Activated CD4-positive, alpha-beta T cell treated with anti-CD3 and anti-CD28 coated beads, Interleukin-10, Interleukin-2, amounts not matched to agents 100 ng/mL and 50 ng/mL, durations not matched to agents 16 hours and 8 hours (primary cell): Measurements from ENCODE around the gene GLIPR1.
A peak's percentile ranks its signal among the peaks of the same experiment; 100 is the strongest.
"Not testable (repeated sequence)": the region's sequence is repeated elsewhere in the genome, so short reads cannot be mapped to it uniquely, and the experiment has no call there.

Source experiments
- DNase-seq: peaks from one replicate; pipeline ENCODE4 v3.0.0-alpha.2; 2020

Gene GLIPR1

DNA sequence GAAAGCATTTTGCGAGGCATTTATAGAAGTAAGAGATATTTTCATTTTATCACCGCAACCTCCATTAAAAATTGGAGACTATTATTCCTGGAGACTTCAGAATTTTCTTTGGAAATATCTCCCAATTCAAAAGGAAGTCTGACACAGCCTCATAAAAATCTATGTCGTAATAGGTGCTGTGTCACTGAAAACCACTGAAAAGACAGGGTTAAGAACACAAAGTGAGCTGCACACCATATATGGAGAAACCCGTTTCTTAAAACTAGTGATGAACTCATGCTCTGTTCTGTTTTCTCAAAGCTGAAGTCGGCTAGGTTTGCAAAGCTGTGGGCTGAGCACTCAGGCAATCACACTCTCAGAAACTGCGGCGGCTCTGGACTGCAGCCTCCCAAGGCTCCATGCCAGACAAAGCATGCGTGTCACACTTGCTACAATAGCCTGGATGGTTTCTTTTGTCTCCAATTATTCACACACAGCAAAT lies at the start of gene GLIPR1:
TSS of gene GLIPR1 (plus strand) at position 287 of the 481 bp plus-strand sequence. CDS start at position 413, 126 bp downstream.
- peak; percentile 91 for DNase-seq

- no peak for DNase-seq
Measured at GRCh38 chr12:75432924-75433323, 47.6 kb upstream of the GLIPR1 start.

- DNase-seq = peak; percentile 22
Measured at GRCh38 chr12:75437564-75437963, 43.0 kb upstream of the GLIPR1 start.

DNA sequence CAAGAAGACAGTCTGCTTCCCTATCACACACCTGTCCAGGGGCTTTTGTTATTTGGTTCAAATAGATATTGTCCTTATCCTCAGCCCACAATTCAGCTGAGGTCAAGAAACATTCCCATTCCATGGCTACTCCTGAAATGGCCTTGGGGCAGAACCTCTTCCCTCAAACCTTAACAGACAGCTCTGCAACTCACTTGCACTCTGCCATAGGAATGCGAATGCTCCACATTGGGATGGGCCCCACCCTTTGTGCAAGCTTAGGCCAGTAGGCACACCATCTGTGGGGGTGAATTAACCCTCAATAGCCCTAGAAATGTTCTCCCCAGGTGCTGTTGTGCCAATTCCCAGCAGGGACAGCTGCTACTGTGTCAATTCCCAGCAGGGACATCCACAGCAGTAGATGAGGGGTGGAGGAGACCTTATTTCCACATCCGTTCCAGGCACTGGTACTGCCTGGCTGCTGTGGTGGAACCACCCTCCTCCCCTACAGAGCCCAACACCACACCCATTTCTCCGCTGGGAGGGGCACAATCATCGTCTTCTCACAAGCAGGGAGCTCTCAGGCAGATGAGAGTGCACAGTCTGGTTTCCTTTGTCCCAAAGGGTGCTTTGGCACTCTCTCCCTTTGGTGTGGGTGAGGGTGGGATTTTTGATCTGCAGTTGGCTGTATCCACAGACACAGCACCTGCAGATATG lies 42.3 kb upstream of the GLIPR1 start:
- no peak for DNase-seq

DNA sequence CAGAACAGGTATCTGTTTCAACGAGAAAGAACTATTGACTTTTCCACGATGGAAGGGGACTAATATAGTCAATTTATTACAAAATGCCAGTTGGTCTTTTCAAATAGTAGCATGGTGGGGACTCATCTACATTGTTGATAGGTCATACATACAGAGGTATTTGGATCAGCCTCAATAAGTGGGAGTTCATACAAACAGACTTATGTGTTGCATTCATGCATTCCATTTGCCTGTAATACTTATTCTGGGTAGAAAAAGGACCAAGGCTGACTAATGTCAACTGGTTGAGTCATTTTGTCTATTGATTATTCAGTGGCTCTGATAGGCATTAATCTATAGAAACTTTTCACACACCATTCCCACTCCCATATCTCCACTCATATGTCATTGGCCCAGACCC lies 41.5 kb upstream of the GLIPR1 start:
- DNase-seq = no peak

GRCh38 chr12:75439930-75440329 lies 40.6 kb upstream of the GLIPR1 start:
- DNase-seq = no peak

DNA sequence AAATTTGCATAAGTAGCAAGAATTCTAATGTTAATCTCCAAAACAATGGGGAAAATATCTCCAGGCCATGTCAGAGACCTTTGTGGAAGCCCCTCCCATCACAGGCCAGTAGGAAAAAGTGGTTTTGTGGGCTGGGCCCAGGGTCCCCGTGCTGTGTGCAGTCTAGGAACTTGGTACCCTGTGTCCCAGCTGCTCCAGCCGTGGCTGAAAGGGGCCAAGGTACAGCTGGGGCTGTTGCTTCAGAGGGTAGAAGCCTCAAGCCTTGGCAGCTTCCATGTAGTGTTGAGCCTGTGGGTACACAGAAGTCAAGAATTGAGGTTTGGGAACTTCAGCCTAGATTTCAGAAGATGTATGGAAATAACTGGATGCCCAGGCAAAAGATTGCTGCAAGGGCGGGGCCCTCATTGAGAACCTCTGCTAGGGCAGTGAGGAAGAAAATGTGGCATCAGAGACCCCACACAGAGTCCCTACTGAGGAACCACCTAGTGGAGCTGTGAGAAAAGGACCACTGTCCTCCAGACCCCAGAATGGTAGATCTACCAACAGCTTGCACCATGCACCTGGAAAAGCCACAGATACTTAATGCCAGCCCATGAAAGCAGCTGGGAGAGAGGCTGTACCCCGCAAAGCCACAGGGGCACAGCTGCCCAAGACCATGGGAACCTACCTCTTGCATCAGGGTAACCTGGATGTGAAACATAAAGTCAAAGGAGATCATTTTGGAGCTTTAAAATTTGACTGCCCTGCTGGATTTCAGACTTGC lies 38.7 kb upstream of the GLIPR1 start:
- DNase-seq = not testable (repeated sequence)

DNA sequence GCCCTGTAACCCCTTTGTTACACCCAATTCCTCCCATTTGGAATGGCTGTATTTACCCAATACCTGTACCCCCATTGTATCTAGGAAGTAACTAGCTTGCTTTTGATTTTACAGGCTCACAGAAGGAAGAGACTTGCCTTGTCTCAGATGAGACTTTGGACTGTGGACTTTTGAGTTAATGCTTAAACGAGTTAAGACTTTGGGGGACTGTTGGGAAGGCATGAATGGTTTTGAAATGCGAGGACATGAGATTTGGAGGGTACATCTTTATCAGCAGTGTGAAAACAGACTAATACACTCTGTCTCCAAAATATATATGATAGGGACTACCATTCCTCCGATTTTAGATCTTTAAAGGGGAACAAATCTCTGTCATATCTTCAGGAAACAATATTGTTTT lies 38.1 kb upstream of the GLIPR1 start:
- DNase-seq = not testable (repeated sequence)

DNA sequence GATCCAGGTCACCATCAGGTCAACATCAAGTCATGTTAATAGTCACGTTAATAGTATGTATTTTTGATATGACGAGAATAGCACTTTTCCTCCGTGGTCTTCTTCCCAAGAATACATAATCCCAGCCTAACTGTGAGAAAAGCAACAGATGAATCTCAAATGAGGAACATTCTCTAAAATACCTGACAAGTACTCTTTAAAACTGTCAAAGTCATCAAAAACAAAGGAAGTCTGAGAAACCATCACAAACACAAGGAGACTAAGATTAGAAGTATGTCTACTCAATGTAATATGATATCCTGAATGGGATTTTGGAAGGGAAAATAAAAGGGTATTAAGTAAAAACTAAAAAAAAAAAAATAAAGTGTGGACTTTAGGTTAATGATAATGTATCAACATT lies 36.8 kb upstream of the GLIPR1 start:
- no peak for DNase-seq

GRCh38 chr12:75444429-75445136 lies 36.0 kb upstream of the GLIPR1 start:
- DNase-seq = no peak

DNA sequence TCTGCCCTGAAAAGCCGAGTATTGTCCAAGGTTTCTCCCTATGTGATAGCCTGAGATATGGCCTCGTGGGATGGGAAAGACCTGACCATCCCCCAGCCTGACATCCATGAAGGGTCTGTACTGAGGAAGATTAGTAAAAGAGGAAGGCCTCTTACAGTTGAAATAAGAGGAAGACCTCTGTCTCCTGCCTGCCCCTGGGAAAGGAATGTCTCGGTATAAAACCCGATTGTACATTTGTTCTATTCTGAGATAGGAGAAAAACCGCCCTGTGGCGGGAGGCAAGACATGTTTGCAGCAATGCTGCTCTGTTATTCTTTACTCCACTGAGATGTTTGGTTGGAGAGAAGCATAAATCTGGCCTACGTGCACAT lies 35.4 kb upstream of the GLIPR1 start:
- not testable (repeated sequence) for DNase-seq

GRCh38 chr12:75446857-75447256 lies 33.7 kb upstream of the GLIPR1 start:
- no peak for DNase-seq

DNA sequence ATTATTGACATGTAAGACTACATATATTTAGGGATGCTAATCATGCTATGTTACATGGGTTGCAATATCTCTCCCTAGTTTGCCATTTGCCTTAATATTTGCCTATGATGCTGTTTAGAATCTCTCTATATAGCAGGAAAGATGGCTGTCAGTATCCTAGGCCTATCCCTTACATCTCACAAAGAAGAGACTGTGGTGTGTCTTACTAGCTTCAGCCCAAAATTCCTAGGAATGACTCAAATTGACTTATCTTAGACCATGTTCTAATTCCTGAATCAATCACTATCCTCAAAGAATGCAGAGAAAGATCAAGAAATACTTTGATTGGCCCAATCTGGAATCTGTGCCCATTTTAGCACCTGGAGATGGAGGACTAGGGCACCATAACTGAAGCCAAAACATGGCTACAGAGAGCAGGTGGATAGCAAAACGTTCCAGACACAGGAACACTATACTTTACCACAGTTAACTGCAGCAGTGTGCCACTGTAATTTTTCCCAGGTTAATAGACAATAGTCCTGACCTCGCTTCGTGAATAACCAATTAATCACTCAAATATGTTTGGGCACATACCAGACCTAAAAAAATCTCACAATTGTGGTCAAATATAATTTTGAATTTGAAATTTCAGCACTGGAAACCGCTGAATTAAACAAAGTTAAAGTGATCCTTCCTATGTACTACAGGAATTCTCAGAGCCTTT lies 32.7 kb upstream of the GLIPR1 start:
- no peak for DNase-seq

DNA sequence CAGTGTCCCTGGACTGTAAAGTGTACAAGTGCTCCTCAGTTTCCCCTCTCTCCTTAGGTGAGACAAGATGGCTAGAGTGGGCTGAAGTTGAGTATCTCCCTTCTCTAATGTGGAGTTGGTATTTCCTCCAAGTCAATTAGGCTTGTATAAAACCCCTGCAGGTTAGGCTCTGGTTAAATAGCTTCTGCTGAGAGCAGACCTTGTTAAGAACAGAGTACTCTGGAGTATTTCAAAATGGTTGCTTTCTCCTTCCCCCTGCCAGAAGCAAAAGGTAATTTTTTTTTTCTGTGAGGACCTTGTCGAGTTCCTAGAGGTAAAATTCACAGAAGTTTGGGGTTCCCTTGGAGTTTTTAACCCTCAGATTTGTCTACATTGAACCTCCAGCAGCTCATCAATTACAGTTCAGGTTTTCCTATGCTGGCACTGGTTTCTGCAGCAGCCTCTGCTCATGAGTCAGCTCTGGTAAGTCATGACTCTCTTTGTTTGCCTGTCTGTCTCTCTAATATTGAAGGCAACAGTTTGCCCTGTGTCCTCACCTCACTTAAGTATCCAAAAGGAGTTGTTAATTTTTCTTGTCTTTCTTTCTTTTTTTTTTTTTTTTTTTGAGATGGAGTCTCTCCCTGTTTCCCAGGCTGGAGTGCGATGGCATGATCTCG lies 27.8 kb upstream of the GLIPR1 start:
- DNase-seq = no peak

GRCh38 chr12:75455839-75456238 lies 24.7 kb upstream of the GLIPR1 start:
- DNase-seq = no peak

DNA sequence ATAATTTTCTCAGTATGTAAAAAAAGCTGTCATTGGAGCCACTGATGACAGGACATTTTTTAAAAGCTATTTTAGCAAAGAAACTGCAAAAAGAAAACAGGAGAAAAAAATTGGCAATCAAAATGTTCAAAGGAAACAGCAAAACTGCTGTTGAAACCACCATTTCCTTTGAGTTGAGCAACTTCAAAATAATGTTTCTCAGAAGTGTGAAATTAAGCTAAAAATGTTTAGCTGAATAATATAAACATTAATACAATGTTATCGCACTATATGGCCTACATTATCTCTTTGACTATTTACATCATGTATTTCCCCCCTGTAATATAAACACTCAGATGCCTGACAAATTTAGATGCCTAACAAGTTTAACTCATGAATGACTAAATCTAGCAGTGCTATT lies 23.4 kb upstream of the GLIPR1 start:
- peak; percentile 17 for DNase-seq

- DNase-seq = not testable (repeated sequence)
Measured at GRCh38 chr12:75457866-75458265, 22.7 kb upstream of the GLIPR1 start.

DNA sequence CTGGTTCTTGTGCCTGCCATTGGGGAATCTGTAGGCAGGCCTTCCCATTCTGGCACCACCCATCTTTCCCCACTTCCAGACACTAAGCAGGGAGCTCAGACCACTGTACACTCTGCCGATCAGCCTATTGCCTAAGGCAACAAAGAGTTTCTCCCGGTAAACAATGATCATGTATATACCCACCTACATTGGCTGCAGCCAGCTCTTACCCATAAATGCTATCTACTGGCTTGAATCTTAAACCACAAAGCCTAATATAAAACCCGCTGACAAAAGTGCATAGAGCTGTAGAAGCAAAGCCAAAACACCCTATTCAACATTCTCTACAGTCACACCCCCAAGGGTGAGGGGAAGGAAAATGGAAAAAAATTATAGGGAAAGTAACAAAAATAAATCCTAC lies 20.8 kb upstream of the GLIPR1 start:
- no peak for DNase-seq

DNA sequence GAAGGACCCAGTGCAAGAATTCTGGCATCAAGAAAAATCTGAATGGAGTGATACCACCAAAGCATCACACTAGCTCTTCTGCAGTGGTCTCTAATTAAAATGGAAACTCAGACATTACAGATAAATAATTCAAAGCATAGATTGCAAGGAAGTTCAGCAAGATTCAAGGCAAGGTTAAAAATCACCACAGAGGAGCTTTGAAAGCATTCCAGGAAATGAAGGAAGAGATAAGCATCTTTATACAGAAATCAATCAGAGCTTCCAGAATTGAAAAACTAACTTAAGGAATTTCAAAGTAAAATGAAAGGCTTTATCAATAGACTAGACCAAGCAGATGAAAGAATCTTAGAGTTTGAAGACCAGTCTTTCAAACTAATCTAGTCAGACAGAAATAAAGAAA lies 20.4 kb upstream of the GLIPR1 start:
- no peak for DNase-seq

DNA sequence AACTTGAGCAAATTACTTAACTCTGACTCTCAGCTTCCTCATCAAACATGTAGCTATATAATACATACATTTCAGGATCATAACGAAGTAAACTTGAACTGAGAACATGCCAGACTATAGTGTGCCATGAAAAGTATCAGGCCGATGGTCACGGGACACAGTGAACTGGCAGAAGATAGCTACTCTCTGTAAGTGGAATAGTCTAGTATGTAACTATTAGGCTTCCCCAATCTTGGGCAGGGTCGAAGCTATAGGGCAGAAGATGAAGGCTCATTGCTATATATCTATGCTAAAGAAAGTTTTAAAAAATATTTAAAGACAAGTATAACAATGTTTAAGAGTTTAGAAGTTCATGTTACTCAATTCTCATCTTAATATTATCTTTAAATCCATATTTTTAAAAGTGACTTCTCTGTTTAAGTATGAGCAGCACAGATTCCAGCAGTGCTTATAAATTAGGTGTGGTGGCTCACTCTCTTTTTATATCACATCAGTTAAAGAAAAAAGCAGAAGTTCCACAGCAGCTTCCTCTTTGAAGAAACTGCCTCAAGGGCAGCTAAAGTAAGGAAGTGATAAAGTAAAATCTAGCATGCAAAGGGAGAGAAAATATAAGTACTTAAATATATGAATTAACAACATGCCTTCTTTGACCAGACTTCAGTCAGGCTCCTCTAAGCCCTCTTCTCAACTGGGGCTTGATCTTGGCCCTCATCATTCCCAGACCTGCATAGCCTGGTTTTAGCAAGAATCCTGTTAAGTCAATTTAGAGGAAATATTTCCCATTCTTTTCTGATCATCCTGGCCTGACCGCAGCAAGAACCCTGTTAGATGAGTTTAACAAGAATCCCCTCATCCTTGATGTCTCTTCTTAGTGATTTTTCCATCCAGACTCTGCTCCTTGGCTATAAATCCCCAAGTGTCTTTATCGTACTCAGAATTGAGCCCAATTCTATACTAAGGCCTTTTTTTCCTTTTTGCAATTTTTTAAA lies 8.4 kb upstream of the GLIPR1 start:
- no peak for DNase-seq

DNA sequence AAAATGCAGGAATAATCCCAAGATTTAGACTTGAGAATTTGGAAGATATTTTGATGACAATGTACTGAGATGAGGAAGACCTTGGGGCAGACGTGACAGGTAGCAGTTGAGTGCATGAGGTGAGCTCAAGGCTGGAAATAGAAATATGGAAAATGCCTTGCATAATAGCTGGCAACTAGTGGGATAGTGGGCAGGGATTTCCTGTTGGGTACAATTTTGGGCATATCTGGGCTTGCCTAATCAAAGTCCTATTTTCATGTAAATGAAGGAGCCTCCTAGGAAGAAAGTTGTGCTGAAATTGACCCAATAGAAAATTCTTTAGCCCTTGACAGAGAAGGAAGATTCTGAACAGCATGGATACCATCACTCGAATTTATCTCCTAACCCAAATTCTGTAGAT lies 6.4 kb upstream of the GLIPR1 start:
- no peak for DNase-seq
